Loucy (cell line): ENCODE measurements around the gene PFN1.
"Not testable (repeated sequence)": the region's sequence is repeated elsewhere in the genome, so short reads cannot be mapped to it uniquely, and the experiment has no call there.

Experiments used
- H2AFZ ChIP-seq: fragments of 200-600 bp; sonication (generic); 2 replicates; pipeline ENCODE4 v1.6.0; 2016; ENCODE audit warnings: antibody characterized with exemption, mild to moderate bottlenecking, low read length, moderate library complexity
- H3F3A ChIP-seq: fragments of 200-600 bp; 2 replicates; pipeline ENCODE4 v1.6.0; 2016; ENCODE audit warnings: antibody characterized with exemption, low read depth, mild to moderate bottlenecking
- H3K27me3 ChIP-seq: fragments of 200-600 bp; sonication (generic); 2 replicates; pipeline ENCODE4 v1.6.1; 2014; ENCODE audit warnings: low read length, mild to moderate bottlenecking; ENCODE audit not compliant: insufficient read depth, poor library complexity, severe bottlenecking
- H3K36me3 ChIP-seq: fragments of 200-600 bp; sonication (generic); 2 replicates; pipeline ENCODE4 v1.6.1; 2016; ENCODE audit warnings: low read length; ENCODE audit not compliant: insufficient read depth
- H3K4me1 ChIP-seq: fragments of 200-600 bp; sonication (generic); 2 replicates; pipeline ENCODE4 v1.5.1; 2014; ENCODE audit warnings: low read length, mild to moderate bottlenecking; ENCODE audit not compliant: insufficient read depth, poor library complexity, severe bottlenecking
- H3K4me2 ChIP-seq: fragments of 200-600 bp; sonication (generic); 2 replicates; pipeline ENCODE4 v1.6.0; 2014; ENCODE audit warnings: antibody characterized with exemption, low read length, low read depth, mild to moderate bottlenecking; ENCODE audit not compliant: poor library complexity, severe bottlenecking
- H3K4me3 ChIP-seq: fragments of 200-600 bp; sonication (generic); 2 replicates; pipeline ENCODE4 v1.5.1; 2014; ENCODE audit warnings: low read length, mild to moderate bottlenecking, mixed read lengths; ENCODE audit not compliant: poor library complexity, severe bottlenecking
- H3K79me2 ChIP-seq: fragments of 200-600 bp; sonication (generic); 2 replicates; pipeline ENCODE4 v1.6.1; 2014; ENCODE audit warnings: low read length; ENCODE audit not compliant: insufficient read depth
- H3K9ac ChIP-seq: fragments of 200-600 bp; sonication (generic); 2 replicates; pipeline ENCODE4 v1.6.0; 2014; ENCODE audit warnings: mild to moderate bottlenecking, low read depth, low read length, moderate library complexity; ENCODE audit not compliant: poor library complexity, severe bottlenecking
- H3K9me2 ChIP-seq: fragments of 200-600 bp; sonication (generic); replicated peaks from 2 replicates; pipeline ENCODE4 v1.6.1; 2016; ENCODE audit warnings: low read depth, low read length, mixed read lengths
- H3K9me3 ChIP-seq: fragments of 200-600 bp; sonication (generic); 2 replicates; pipeline ENCODE4 v1.6.1; 2014; ENCODE audit warnings: mild to moderate bottlenecking, antibody characterized with exemption, low read length, low read depth; ENCODE audit not compliant: insufficient read depth
- H4K20me1 ChIP-seq: fragments of 200-600 bp; sonication (generic); 2 replicates; pipeline ENCODE4 v1.6.0; 2014; ENCODE audit warnings: antibody characterized with exemption, low read length, mild to moderate bottlenecking; ENCODE audit not compliant: insufficient read depth, poor library complexity, severe bottlenecking
- CTCF ChIP-seq: fragments of 200-600 bp; sonication (generic); conservative IDR thresholded peaks from 2 replicates; pipeline ENCODE4 v1.5.1; 2014; ENCODE audit warnings: mild to moderate bottlenecking, antibody characterized with exemption, low read length
- EZH2phosphoT487 ChIP-seq: fragments of 200-600 bp; IDR thresholded peaks from 2 replicates; pipeline ENCODE4 v1.6.1; 2018; ENCODE audit warnings: antibody characterized with exemption, mild to moderate bottlenecking, moderate library complexity, borderline replicate concordance

The PFN1 gene

GRCh38 chr17:4908301-4908700 lies 40.0 kb downstream of the PFN1 start:
- Histone ChIP-seq H2AFZ (no peak overlapping the region; the same call in 1 of the 2 replicates), H3K27me3 (no peaks in the 10 kb centered on the region), H3K4me1 (peaks cover 7% of the 10 kb centered on the region), H3K9me3 (no peaks in the 10 kb centered on the region), H3K36me3 (no peaks in the 10 kb centered on the region), H3K9me2 (no peaks in the 10 kb centered on the region), H3K4me2 (no peak overlapping the region), H3K4me3 (no peak overlapping the region), H4K20me1 (no peaks in the 10 kb centered on the region), H3F3A (no peaks in the 10 kb centered on the region), H3K9ac (no peak overlapping the region), H3K79me2 (no peaks in the 10 kb centered on the region)
- TF ChIP-seq EZH2phosphoT487 (no peak), CTCF (no peak)

GRCh38 chr17:4906642-4907041 lies 41.7 kb downstream of the PFN1 start:
- not testable (repeated sequence) for H2AFZ ChIP-seq, H3K9me2 ChIP-seq, H3K36me3 ChIP-seq, H3K79me2 ChIP-seq, H3K27me3 ChIP-seq, H3K9me3 ChIP-seq, H3K4me2 ChIP-seq, H3K4me3 ChIP-seq, H3F3A ChIP-seq, H3K9ac ChIP-seq, H4K20me1 ChIP-seq
- peaks cover 14% of the 10 kb centered on the region for H3K4me1 ChIP-seq

- no peaks in the 10 kb centered on the region for H3K79me2 ChIP-seq
- H3F3A ChIP-seq = no peaks in the 10 kb centered on the region
- TF ChIP-seq EZH2phosphoT487 (no peak), CTCF (peak; percentile 83)
- peak within 1 kb of the TSS; percentile 82 for H3K4me2 ChIP-seq
- no peak within 1 kb of the TSS for H3K9ac ChIP-seq
- H4K20me1 ChIP-seq = no peaks in the 10 kb centered on the region
- no peaks in the 10 kb centered on the region for H3K9me3 ChIP-seq
- peak within 1 kb of the TSS; percentile 51 for H3K4me3 ChIP-seq
- no peaks in the 10 kb centered on the region for H3K27me3 ChIP-seq
- peak within 1 kb of the TSS; percentile 57 for H2AFZ ChIP-seq
- no peaks in the 10 kb centered on the region for H3K36me3 ChIP-seq
- H3K9me2 ChIP-seq = no peaks in the 10 kb centered on the region
- H3K4me1 ChIP-seq = peaks cover 8% of the 10 kb centered on the region
These were observed 45.1 kb downstream of the PFN1 start, which contains the start of gene CHRNE for GRCh38 chr17:4903051-4903818. CHRNE (minus strand) TSS chr17:4903098; CDS start chr17:4903063, 35 bp downstream.

GRCh38 chr17:4902540-4902939 lies 45.8 kb downstream of the PFN1 start:
- peak overlapping the region; percentile 82 for H3K4me2 ChIP-seq
- no peaks in the 10 kb centered on the region for H3K36me3 ChIP-seq

More at GRCh38 chr17:4902540-4902939, 45.8 kb downstream of the PFN1 start:
- H2AFZ ChIP-seq = no peak overlapping the region
- no peaks in the 10 kb centered on the region for H3K9me3 ChIP-seq
- H4K20me1 ChIP-seq = no peaks in the 10 kb centered on the region
- H3K9ac ChIP-seq = no peak overlapping the region
- no peaks in the 10 kb centered on the region for H3K79me2 ChIP-seq
- no peak for TF ChIP-seq CTCF
- TF ChIP-seq EZH2phosphoT487 = no peak
- H3K9me2 ChIP-seq = no peaks in the 10 kb centered on the region
- H3F3A ChIP-seq = no peaks in the 10 kb centered on the region
- H3K27me3 ChIP-seq = no peaks in the 10 kb centered on the region
- peak overlapping the region; percentile 51 for H3K4me3 ChIP-seq
- peaks cover 8% of the 10 kb centered on the region for H3K4me1 ChIP-seq
